K562 (cell line): ENCODE data around the gene MBNL1. TPM values are rescaled to one million over a fixed set of nuclear protein-coding genes. Genes with fewer than 3 reads are reported as not detected.

Experiments
- ATAC-seq: fragments of 200-7000 bp; cut with Tn5 transposase; 3 replicates; pipeline ENCODE4 v1.9.1; 2020; ENCODE audit warnings: moderate library complexity
- BruUV-seq: library from RNA; stranded (reverse); fragments of 400-500 nt; replicated peaks from 2 replicates; lab custom pipeline; 2021; lab: Mats Ljungman, UMichigan
- CTCF ChIA-PET: fragments of 300-600 bp; formaldehyde crosslinking; extraction: SDS; loops from one replicate; lab custom pipeline; 2021; ENCODE audit warnings: low intra/inter-chr PET ratio; lab: Yijun Ruan, JAX
- POLR2A ChIA-PET: fragments of 300-600, 350-650 bp; sonication (Branson Sonifier 250); formaldehyde crosslinking; extraction: SDS; loops from one replicate; lab custom pipeline; 2021; ENCODE audit warnings: antibody characterized with exemption, inconsistent platforms; lab: Yijun Ruan, JAX
- DNase-seq, 4 experiments: peaks; one replicate each; pipeline versions ENCODE4 v3.0.0 to v3.0.0-alpha.2; 2011 to 2018; ENCODE audit warnings: low spot score in 3 of 4, mixed read lengths in 3 of 4; ENCODE audit errors: extremely low read depth in 1 of 4
- FAIRE-seq: peaks from 2 replicates; lab custom pipeline; 2011; peaks lifted over from hg19 to GRCh38; lab: Jason Lieb, UNC
- H2AFZ ChIP-seq: 2 replicates; pipeline ENCODE4 v1.6.0; 2011; ENCODE audit warnings: low read depth, low read length, control low read depth, inconsistent platforms
- H3K27ac ChIP-seq: fragments of 200-600 bp; 3 replicates; pipeline ENCODE4 v1.8.0; 2011; ENCODE audit warnings: low read depth, mild to moderate bottlenecking, control low read depth, inconsistent platforms, low read length, moderate library complexity, mixed read lengths; ENCODE audit errors: extremely low read depth
- H3K27me3 ChIP-seq, 2 experiments: fragments of 300-600 bp in 1 of 2; 2 replicates in 1 of 2; 3 replicates in 1 of 2; pipeline versions ENCODE4 v1.6.0 to v1.8.0; 2011; ENCODE audit warnings: inconsistent platforms in 2 of 2, low read length in 2 of 2, mild to moderate bottlenecking in 1 of 2, mixed read lengths in 1 of 2, moderate library complexity in 1 of 2; ENCODE audit not compliant: control insufficient read depth in 2 of 2, insufficient read depth in 2 of 2
- H3K36me3 ChIP-seq: fragments of 300-600 bp; 3 replicates; pipeline ENCODE4 v1.8.0; 2011; ENCODE audit warnings: mild to moderate bottlenecking, low read length, inconsistent platforms; ENCODE audit not compliant: control insufficient read depth, insufficient read depth
- H3K4me1 ChIP-seq, 2 experiments: fragments of 200-600 bp in 1 of 2; replicated peaks in 1 of 2; 2 replicates in 1 of 2; 3 replicates in 1 of 2; pipeline versions ENCODE4 v1.5.1 to v1.8.0; 2011; ENCODE audit warnings: inconsistent platforms in 2 of 2, low read length in 2 of 2, mild to moderate bottlenecking in 1 of 2, mixed read lengths in 1 of 2, moderate library complexity in 1 of 2; ENCODE audit not compliant: control insufficient read depth in 2 of 2, insufficient read depth in 2 of 2
- H3K4me2 ChIP-seq: 2 replicates; pipeline ENCODE4 v1.6.1; 2011; ENCODE audit warnings: low read length, control low read depth, inconsistent platforms, mixed read lengths; ENCODE audit not compliant: insufficient read depth
- H3K4me3 ChIP-seq: fragments of 200-600 bp; sonication (generic), shearing (Covaris generic); 2 replicates; pipeline ENCODE4 v1.5.1; 2016; ENCODE audit warnings: control low read depth, inconsistent platforms
- H3K79me2 ChIP-seq: fragments of 200-600 bp; 3 replicates; pipeline ENCODE4 v1.8.0; 2011; ENCODE audit warnings: low read length, inconsistent platforms; ENCODE audit not compliant: control insufficient read depth, insufficient read depth
- H3K9ac ChIP-seq, 2 experiments: 2 replicates each; pipeline versions ENCODE4 v1.6.0 to v1.6.1; 2011; ENCODE audit warnings: low read depth in 2 of 2, low read length in 2 of 2, control low read depth in 1 of 2, inconsistent platforms in 1 of 2, mild to moderate bottlenecking in 1 of 2, mixed read lengths in 1 of 2; ENCODE audit not compliant: insufficient read depth in 1 of 2
- H3K9me1 ChIP-seq: one replicate; pipeline ENCODE4 v1.6.0; 2011; ENCODE audit warnings: inconsistent platforms, mild to moderate bottlenecking, low read length, moderate library complexity; ENCODE audit not compliant: control insufficient read depth, insufficient read depth
- H3K9me3 ChIP-seq: replicated peaks from 2 replicates; pipeline ENCODE4 v1.5.1; 2011; ENCODE audit warnings: low read depth, low read length, inconsistent platforms; ENCODE audit not compliant: control insufficient read depth, insufficient read depth
- H4K20me1 ChIP-seq: replicated peaks from 2 replicates; pipeline ENCODE4 v1.6.1; 2011; ENCODE audit warnings: low read length, inconsistent platforms, mixed read lengths; ENCODE audit not compliant: control insufficient read depth, insufficient read depth
- MYNN ChIP-seq, 2 experiments: sonication (generic); formaldehyde crosslinking in 1 of 2; IDR thresholded peaks; 2 replicates each; pipeline versions ENCODE4 v1.5.0 to v1.6.1; 2016 to 2020; ENCODE audit warnings: antibody characterized with exemption in 1 of 2, missing genetic modification reagents in 1 of 2
- ZBTB40 ChIP-seq, 2 experiments: fragments of 450-650 bp in 1 of 2; sonication (generic) in 1 of 2; formaldehyde crosslinking in 1 of 2; IDR thresholded peaks; 2 replicates each; pipeline versions ENCODE4 v1.7.1 to v1.9.0; 2016 to 2022; ENCODE audit warnings: inconsistent platforms in 1 of 2, mild to moderate bottlenecking in 1 of 2, missing genetic modification reagents in 1 of 2
- ZNF280B ChIP-seq: fragments of 250-450 bp; sonication (Bioruptor Pico); IDR thresholded peaks from 2 replicates; pipeline ENCODE4 v1.5.1; 2021; ENCODE audit warnings: mild to moderate bottlenecking
- WGBS: fragments of 100-300 bp; shearing (Covaris generic); methylation state at CpG from one replicate; pipeline ENCODE4 v1.1.6; 2016; ENCODE audit warnings: low coverage, mixed read lengths; ENCODE audit not compliant: insufficient coverage; ENCODE audit errors: missing lambda C conversion rate; 5-methylcytosine and 5-hydroxymethylcytosine counted together
- in situ Hi-C: fragments of 300-500 bp; cut with MboI; formaldehyde crosslinking; loops from 4 replicates; pipeline ENCODE4 v1.15.0; 2018; ENCODE audit warnings: inconsistent platforms, mixed read lengths
- intact Hi-C: fragments of 100-400 bp; cut with micrococcal nuclease; formaldehyde crosslinking; loops from 2 replicates; pipeline ENCODE4 v1.14.2; 2022
- polyA plus RNA-seq, 8 experiments: library from polyadenylated mRNA; depleted of rRNA in 4 of 8; stranded (reverse) in 5 of 8; unstranded in 3 of 8; fragments of >200 nt; fragmentation: Nextera tagmentation in 2 of 8; fragmentation: Illumina TruSeq in 1 of 8; extraction: Ambion mirVana in 2 of 8; extraction: Trizol in 1 of 8; gene quantifications; 2 replicates each; pipeline versions ENCODE4 v1.2.1 to v1.2.3, GENCODE V29; 2011 to 2014; ENCODE audit warnings: inconsistent platforms in 1 of 8, missing spikeins in 1 of 8
- total RNA-seq, 7 experiments: library from RNA; depleted of rRNA in 6 of 7; stranded (reverse); fragments of >200 nt in 6 of 7; fragmentation: Illumina TruSeq in 2 of 7; extraction: Trizol in 2 of 7; gene quantifications; 2 replicates each; pipeline versions ENCODE4 v1.2.1 to v1.2.3, GENCODE V29; 2011 to 2021; ENCODE audit warnings: low replicate concordance in 1 of 7
- TF ChIP-seq, protein P1 (sequence below): fragments of 450-650 bp; IDR thresholded peaks from 2 replicates; pipeline ENCODE4 v1.6.1; 2016; ENCODE audit warnings: antibody characterized with exemption

The MBNL1 gene
- total and polyA plus RNA-seq, 9 of the 15 experiments (the other 6 are each of a cell fraction or from before 2014, with no cell fraction given): 70.3 to 243 (median 220) TPM

DNA sequence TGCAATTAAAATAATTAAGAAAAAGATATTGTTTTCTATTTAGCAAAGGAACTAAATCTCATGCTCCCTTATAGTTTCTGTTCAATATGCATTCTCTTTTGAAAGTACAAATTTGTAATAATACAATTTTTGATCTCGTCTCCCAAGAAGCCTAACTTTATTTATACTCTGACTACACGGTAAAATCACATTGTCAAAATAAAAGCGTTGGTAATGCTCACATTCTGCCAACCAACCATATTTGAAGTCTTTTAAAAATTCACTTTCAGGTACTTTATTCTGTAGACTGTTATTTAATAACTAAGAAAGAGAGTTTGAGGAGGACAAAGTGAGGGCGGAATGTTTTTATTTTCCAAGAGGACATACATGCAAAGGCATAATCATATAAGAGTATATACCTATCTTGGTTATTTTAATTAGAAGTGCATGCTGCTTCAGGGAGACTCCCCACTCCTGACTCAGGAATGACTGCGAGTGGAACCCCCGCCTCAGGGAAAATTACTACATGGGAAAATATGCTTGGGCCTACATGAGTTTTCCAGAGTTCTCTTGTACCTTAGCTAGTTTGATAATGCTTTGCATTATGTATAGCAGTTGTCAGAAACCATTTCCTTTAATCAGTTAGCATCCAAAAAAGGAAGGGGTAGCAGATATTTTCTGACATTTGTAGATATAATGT, 19.3 kb downstream of the MBNL1 start:
- Histone ChIP-seq H3K9ac (no peak overlapping the region), H4K20me1 (peaks cover 43% of the 10 kb centered on the region), H2AFZ (no peak overlapping the region), H3K27me3 (no peaks in the 10 kb centered on the region), H3K4me2 (no peak overlapping the region), H3K4me1 (peaks cover 7 to 33% of the 10 kb centered on the region in 2 experiments; a peak in 4 of 5 replicates), H3K36me3 (peaks cover 47% of the 10 kb centered on the region; the same call in 2 of the 3 replicates), H3K27ac (peak overlapping the region; percentile 13; the same call in 1 of the 3 replicates), H3K79me2 (peaks cover 97% of the 10 kb centered on the region), H3K9me3 (no peaks in the 10 kb centered on the region), H3K9me1 (no peaks in the 10 kb centered on the region), H3K4me3 (no peak overlapping the region)
- ChIA-PET CTCF (no interaction called here), POLR2A (interaction anchor here (0.7 to 1.9 kb wide), 4 partner anchors 9 to 142 kb away, joined by 3 to 4 read pairs (median 3); no protein-coding TSS in a partner anchor)
- DNase-seq: no peak
- FAIRE-seq: no peak
- in situ Hi-C loops (no loop called here), intact Hi-C loops (no loop called here)
- WGBS: 52% methylated on average over 6 of the region's 6 CpGs
- no peak for TF ChIP-seq ZNF280B (CRISPR knock-in tag)
- TF ChIP-seq, protein P1, sequence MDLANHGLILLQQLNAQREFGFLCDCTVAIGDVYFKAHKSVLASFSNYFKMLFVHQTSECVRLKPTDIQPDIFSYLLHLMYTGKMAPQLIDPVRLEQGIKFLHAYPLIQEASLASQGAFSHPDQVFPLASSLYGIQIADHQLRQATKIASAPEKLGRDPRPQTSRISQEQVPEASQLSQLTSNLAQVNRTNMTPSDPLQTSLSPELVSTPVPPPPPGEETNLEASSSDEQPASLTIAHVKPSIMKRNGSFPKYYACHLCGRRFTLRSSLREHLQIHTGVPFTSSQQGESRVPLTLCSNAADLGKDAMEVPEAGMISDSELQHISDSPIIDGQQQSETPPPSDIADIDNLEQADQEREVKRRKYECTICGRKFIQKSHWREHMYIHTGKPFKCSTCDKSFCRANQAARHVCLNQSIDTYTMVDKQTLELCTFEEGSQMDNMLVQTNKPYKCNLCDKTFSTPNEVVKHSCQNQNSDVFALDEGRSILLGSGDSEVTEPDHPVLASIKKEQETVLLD: no peak
- peak; percentile 97 for TF ChIP-seq MYNN (IDR thresholded peaks at IDR 0.05)
- TF ChIP-seq MYNN (CRISPR knock-in tag; IDR thresholded peaks at IDR 0.05): no peak
- TF ChIP-seq ZBTB40 (IDR thresholded peaks at IDR 0.05): peak; percentile 79
- TF ChIP-seq ZBTB40 (CRISPR knock-in tag; IDR thresholded peaks at IDR 0.05): no peak
- no peak for ATAC-seq
- BruUV-seq: no TSS peak
